Right cardiac atrium (tissue), 5 donors: ENCODE measurements around the gene CLECL1. TPM values are rescaled to one million over a fixed set of nuclear protein-coding genes. Genes with fewer than 3 reads are reported as not detected.
"Not testable (repeated sequence)": the region's sequence is repeated elsewhere in the genome, so short reads cannot be mapped to it uniquely, and the experiment has no call there.

Source experiments
- ATAC-seq, 2 donors: fragments of 200-7000 bp; cut with Tn5 transposase; one replicate each; pipeline versions ENCODE4 v1.8.0 to v1.9.1; 2020; ENCODE audit warnings: moderate library complexity in 2 of 2, mild to moderate bottlenecking in 1 of 2
- DNase-seq, 3 donors: peaks; one replicate each; pipeline ENCODE4 v3.0.0-alpha.2; 2020
- H3K27ac ChIP-seq: one replicate; pipeline ENCODE4 v1.5.1; 2013; ENCODE audit warnings: mild to moderate bottlenecking, low read length, control low read depth, moderate library complexity
- H3K27me3 ChIP-seq: one replicate; pipeline ENCODE4 v1.6.1; 2013; ENCODE audit not compliant: control insufficient read depth, insufficient read depth
- H3K4me1 ChIP-seq: one replicate; pipeline ENCODE4 v1.6.1; 2013; ENCODE audit warnings: low read length; ENCODE audit not compliant: control insufficient read depth, insufficient read depth
- H3K4me3 ChIP-seq: one replicate; pipeline ENCODE4 v1.5.1; 2013; ENCODE audit warnings: low read length, control low read depth
- H3K9me3 ChIP-seq: one replicate; pipeline ENCODE4 v1.6.1; 2013; ENCODE audit warnings: low read length; ENCODE audit not compliant: control insufficient read depth
- WGBS: extraction: QIAGEN DNeasy Blood & Tissue Kit; methylation state at CpG from one replicate; pipeline ENCODE4 v1.1.7; 2013; 5-methylcytosine and 5-hydroxymethylcytosine counted together
- intact Hi-C, 4 donors: fragments of 100-400 bp; cut with DNase I; formaldehyde crosslinking; loops; one replicate each; pipeline versions ENCODE4 v1.11.0 to v1.14.0; 2022 to 2023
- polyA plus RNA-seq: library from polyadenylated mRNA; stranded (reverse); fragments of 200-250 nt; gene quantifications from one replicate; pipeline ENCODE4 v1.2.3, GENCODE V29; 2013
- total RNA-seq, 4 donors: library from RNA; stranded (reverse); fragmentation: NEBNext Ultra II Directional; extraction: Animal tissue kit (Norgen Biotek cat#: 25700); gene quantifications; one replicate each; pipeline ENCODE4 v1.2.1, GENCODE V29; 2021
- donor health status: healthy with polysubstance abuse.
- donor health status: DM: no; HTN: yes; CAD: no.
- donor health status: DM: no; HTN: no; CAD: no.
- donor health status: DM: no; HTN: yes; CAD: no; lungs with severe emphysema.
- donor health status: DM: yes; HTN: yes; CAD: no.

CLECL1 gene
- total and polyA plus RNA-seq, 5 donors = 0.14 to 1.2 (median 0.60) TPM; not detected in 2

- no peak overlapping the region for H3K27ac ChIP-seq
- intact Hi-C loops = no loop called here
- no peak for ATAC-seq
- no peaks in the 10 kb centered on the region for H3K27me3 ChIP-seq
- 90% methylated on average over 1 of the region's 1 CpG for WGBS
- H3K4me1 ChIP-seq = no peaks in the 10 kb centered on the region
- H3K4me3 ChIP-seq = no peak overlapping the region
- no peak for DNase-seq
- no peaks in the 10 kb centered on the region for H3K9me3 ChIP-seq
These were observed 40.0 kb downstream of the CLECL1 start for GRCh38 chr12:9692909-9693308.

DNA sequence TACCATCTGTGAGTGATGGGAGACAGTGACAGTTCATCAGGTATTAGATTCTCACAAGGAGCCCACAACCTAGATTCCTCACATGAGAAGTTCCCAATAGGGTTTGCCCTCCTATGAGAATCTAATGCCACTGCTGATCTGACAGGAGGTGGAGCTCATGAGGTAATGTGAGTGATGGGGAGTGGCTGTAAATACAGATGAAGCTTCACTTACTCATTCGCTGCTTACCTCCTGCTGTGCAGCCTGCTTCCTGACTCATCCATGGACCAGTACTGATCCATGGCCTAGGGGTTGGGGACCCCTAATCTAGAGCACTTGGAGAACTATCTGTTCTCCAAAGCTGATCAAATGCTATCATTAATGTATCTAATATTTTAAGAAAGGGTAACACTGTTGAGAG lies 45.7 kb downstream of the CLECL1 start:
- Histone ChIP-seq H3K27ac (no peak overlapping the region), H3K27me3 (no peaks in the 10 kb centered on the region), H3K4me1 (no peaks in the 10 kb centered on the region), H3K9me3 (no peaks in the 10 kb centered on the region), H3K4me3 (no peak overlapping the region)
- intact Hi-C loops = no loop called here
- no peak for DNase-seq
- ATAC-seq = no peak
- WGBS = 92% methylated on average over 1 of the region's 1 CpG

GRCh38 chr12:9685915-9686314 lies 47.0 kb downstream of the CLECL1 start:
- no peak overlapping the region for H3K27ac ChIP-seq
- 86% methylated on average over 4 of the region's 4 CpGs for WGBS
- no peaks in the 10 kb centered on the region for H3K9me3 ChIP-seq
- DNase-seq = no peak
- H3K4me3 ChIP-seq = no peak overlapping the region
- no peaks in the 10 kb centered on the region for H3K27me3 ChIP-seq
- no peak for ATAC-seq
- H3K4me1 ChIP-seq = no peaks in the 10 kb centered on the region
- intact Hi-C loops = no loop called here

DNA sequence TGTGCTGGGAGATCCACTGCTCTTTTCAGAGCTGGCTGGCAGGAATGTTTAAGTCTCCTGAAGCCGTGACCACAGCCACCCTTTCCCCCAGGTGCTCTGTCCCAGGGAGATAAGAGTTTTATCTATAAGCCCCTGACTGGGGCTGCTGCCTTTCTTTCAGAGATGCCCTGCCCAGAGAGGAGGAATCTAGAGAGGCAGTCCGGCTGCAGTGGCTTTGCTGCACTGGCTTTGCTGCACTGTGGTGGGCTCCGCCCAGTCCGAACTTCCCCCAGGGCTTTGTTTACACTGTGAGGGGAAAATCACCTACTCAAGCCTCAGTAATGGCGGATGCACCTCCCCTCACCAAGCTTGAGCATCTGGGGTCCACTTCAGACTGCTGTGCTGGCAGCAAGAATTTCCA lies 47.5 kb downstream of the CLECL1 start:
- H3K27me3 ChIP-seq, ATAC-seq, DNase-seq, H3K27ac ChIP-seq, H3K4me1 ChIP-seq, H3K9me3 ChIP-seq, intact Hi-C loops, H3K4me3 ChIP-seq: not testable (repeated sequence)
- 75% methylated on average over 5 of the region's 5 CpGs for WGBS

- DNase-seq, H3K27me3 ChIP-seq, H3K27ac ChIP-seq, H3K4me1 ChIP-seq, ATAC-seq, intact Hi-C loops, H3K9me3 ChIP-seq, H3K4me3 ChIP-seq: not testable (repeated sequence)
- 92% methylated on average over 2 of the region's 2 CpGs for WGBS
These were observed 49.9 kb downstream of the CLECL1 start for GRCh38 chr12:9682949-9683348.

GRCh38 chr12:9682508-9682907 lies 50.4 kb downstream of the CLECL1 start:
- H3K27ac ChIP-seq, H3K4me1 ChIP-seq, ATAC-seq, H3K4me3 ChIP-seq, DNase-seq, H3K27me3 ChIP-seq, intact Hi-C loops, H3K9me3 ChIP-seq: not testable (repeated sequence)
- 97% methylated on average over 4 of the region's 4 CpGs for WGBS

GRCh38 chr12:9674226-9674590 lies 58.7 kb downstream of the CLECL1 start:
- ATAC-seq = peak; percentile 37 to 51

GRCh38 chr12:9673404-9674225 lies 59.3 kb downstream of the CLECL1 start:
- WGBS = 44% methylated on average over 6 of the region's 6 CpGs
- Histone ChIP-seq H3K4me1 (peaks cover 4% of the 10 kb centered on the region), H3K4me3 (no peak overlapping the region), H3K27ac (no peak overlapping the region), H3K27me3 (no peaks in the 10 kb centered on the region), H3K9me3 (no peaks in the 10 kb centered on the region)
- ATAC-seq (peak; percentile 94 to 97), DNase-seq (peak; percentile 46 to 84 (median 80))
- intact Hi-C loops = no loop called here

More at GRCh38 chr12:9674226-9674590, 58.7 kb downstream of the CLECL1 start:
- 95% methylated on average over 2 of the region's 2 CpGs for WGBS
- H3K4me1 ChIP-seq = peaks cover 4% of the 10 kb centered on the region
- intact Hi-C loops = no loop called here
- H3K27me3 ChIP-seq = no peaks in the 10 kb centered on the region
- H3K9me3 ChIP-seq = no peaks in the 10 kb centered on the region
- DNase-seq = no peak
- H3K27ac ChIP-seq = no peak overlapping the region
- H3K4me3 ChIP-seq = no peak overlapping the region

Other genes starting within 250 kb of the CLECL1 start
- under 1 TPM in 3 of 4 donors, not detected in 1; 0.37 to 0.46 (median 0.38) TPM for gene KLRB1, start 125.2 kb downstream of the CLECL1 start, total RNA-seq
- 0.18 TPM for gene KLRB1, start 125.2 kb downstream of the CLECL1 start, polyA plus RNA-seq
- gene CLEC2D, start 63.4 kb downstream of the CLECL1 start, total RNA-seq = 10 to 100 TPM in 3 of 4 donors, 1 to 10 TPM in 1; 9.6 to 17.8 (median 12.9) TPM
- gene CLEC2D, start 63.4 kb downstream of the CLECL1 start, polyA plus RNA-seq = 3.1 TPM
- gene CD69, start 27.8 kb upstream of the CLECL1 start, total RNA-seq = 1 to 10 TPM in 3 of 4 donors, under 1 TPM in 1; 0.48 to 1.9 (median 1.5) TPM
- 0.68 TPM for gene CD69, start 27.8 kb upstream of the CLECL1 start, polyA plus RNA-seq
- 1 to 10 TPM in 1 of 4 donors, under 1 TPM in 3; 0.28 to 1.6 (median 0.62) TPM for gene KLRF1, start 94.4 kb upstream of the CLECL1 start, total RNA-seq
- gene KLRF1, start 94.4 kb upstream of the CLECL1 start, polyA plus RNA-seq = 0.32 TPM
- 1 to 10 TPM; 3.7 to 7.2 (median 5.1) TPM for gene CLEC2B, start 136.3 kb upstream of the CLECL1 start, total RNA-seq
- 5.0 TPM for gene CLEC2B, start 136.3 kb upstream of the CLECL1 start, polyA plus RNA-seq
- gene KLRF2, start 148.4 kb upstream of the CLECL1 start, total RNA-seq = not detected
- not detected for gene KLRF2, start 148.4 kb upstream of the CLECL1 start, polyA plus RNA-seq
- not detected for gene CLEC2A, start 199.3 kb upstream of the CLECL1 start, total RNA-seq
- not detected for gene CLEC2A, start 199.3 kb upstream of the CLECL1 start, polyA plus RNA-seq
- gene CLEC12A, start 238.3 kb upstream of the CLECL1 start, total RNA-seq = 10 to 100 TPM in 1 of 4 donors, 1 to 10 TPM in 3; 1.4 to 15.9 (median 2.3) TPM
- gene CLEC12A, start 238.3 kb upstream of the CLECL1 start, polyA plus RNA-seq = 0.38 TPM